RCC 7860 (cell line): ENCODE data around the gene TNS1.

Source experiments
- DNase-seq: peaks from one replicate; pipeline ENCODE4 v3.0.0-alpha.2; 2015; ENCODE audit warnings: low spot score
- FAIRE-seq: peaks from 2 replicates; lab custom pipeline; 2012; peaks lifted over from hg19 to GRCh38; lab: Jason Lieb, UNC

Gene TNS1

GRCh38 chr2:217857624-217858506 lies 144.9 kb downstream of the TNS1 start:
- FAIRE-seq: no peak
- no peak for DNase-seq

GRCh38 chr2:217856871-217857270 lies 145.9 kb downstream of the TNS1 start:
- DNase-seq (no peak), FAIRE-seq (no peak)

- no peak for DNase-seq
- FAIRE-seq: no peak
Observed at GRCh38 chr2:217856159-217856558, 146.6 kb downstream of the TNS1 start.

- DNase-seq (no peak), FAIRE-seq (no peak)
Observed at GRCh38 chr2:217854684-217855420, 147.9 kb downstream of the TNS1 start.

GRCh38 chr2:217853961-217854360 lies 148.8 kb downstream of the TNS1 start:
- FAIRE-seq (no peak), DNase-seq (no peak)

GRCh38 chr2:217853301-217853881 lies 149.4 kb downstream of the TNS1 start:
- FAIRE-seq (no peak), DNase-seq (peak; percentile 25)

- no peak for FAIRE-seq
- no peak for DNase-seq
Observed at GRCh38 chr2:217852555-217853211, 150.1 kb downstream of the TNS1 start.

GRCh38 chr2:217851191-217852020 lies 151.4 kb downstream of the TNS1 start:
- FAIRE-seq (no peak), DNase-seq (no peak)

GRCh38 chr2:217849154-217849975 lies 153.4 kb downstream of the TNS1 start:
- FAIRE-seq (no peak), DNase-seq (no peak)

GRCh38 chr2:217848351-217848957 lies 154.3 kb downstream of the TNS1 start:
- no peak for FAIRE-seq
- no peak for DNase-seq

- FAIRE-seq: no peak
- DNase-seq: no peak
Observed at GRCh38 chr2:217847552-217848350, 155.0 kb downstream of the TNS1 start.

- FAIRE-seq (no peak), DNase-seq (no peak)
Observed at GRCh38 chr2:217847115-217847514, 155.7 kb downstream of the TNS1 start.

GRCh38 chr2:217846321-217846743 lies 156.5 kb downstream of the TNS1 start:
- FAIRE-seq (no peak), DNase-seq (no peak)

GRCh38 chr2:217845301-217845700 lies 157.5 kb downstream of the TNS1 start:
- no peak for FAIRE-seq
- no peak for DNase-seq

- FAIRE-seq: no peak
- no peak for DNase-seq
Observed at GRCh38 chr2:217844696-217845095, 158.1 kb downstream of the TNS1 start.

- DNase-seq: no peak
- no peak for FAIRE-seq
Observed at GRCh38 chr2:217843324-217843723, 159.5 kb downstream of the TNS1 start.

- FAIRE-seq (no peak), DNase-seq (no peak)
Observed at GRCh38 chr2:217842017-217842416, 160.8 kb downstream of the TNS1 start.

GRCh38 chr2:217840522-217840921 lies 162.3 kb downstream of the TNS1 start:
- no peak for FAIRE-seq
- DNase-seq: no peak
